KMS-11 (cell line): ENCODE data around the gene ADD1.

Experiments
- H2AFZ ChIP-seq: fragments of 200-600 bp; sonication (generic); 2 replicates; pipeline ENCODE4 v1.6.1; 2016; ENCODE audit warnings: antibody characterized with exemption, mixed run types, low read depth
- H3K27ac ChIP-seq: fragments of 200-600 bp; sonication (generic); 2 replicates; pipeline ENCODE4 v1.6.1; 2016; ENCODE audit warnings: mild to moderate bottlenecking, mixed run types
- H3K27me3 ChIP-seq: fragments of 200-600 bp; sonication (generic); 2 replicates; pipeline ENCODE4 v1.6.1; 2017; ENCODE audit warnings: mild to moderate bottlenecking, low read depth, mixed run types, moderate library complexity; ENCODE audit not compliant: insufficient read depth
- H3K36me3 ChIP-seq: fragments of 200-600 bp; sonication (generic); 2 replicates; pipeline ENCODE4 v1.6.1; 2017; ENCODE audit warnings: mild to moderate bottlenecking, mixed run types; ENCODE audit not compliant: insufficient read depth
- H3K4me1 ChIP-seq: fragments of 200-600 bp; sonication (generic); 2 replicates; pipeline ENCODE4 v1.6.1; 2016; ENCODE audit warnings: mild to moderate bottlenecking, low read depth, mixed run types; ENCODE audit not compliant: poor library complexity, severe bottlenecking
- H3K4me2 ChIP-seq: fragments of 200-600 bp; sonication (generic); 2 replicates; pipeline ENCODE4 v1.7.0; 2016; ENCODE audit warnings: mild to moderate bottlenecking, mixed run types
- H3K4me3 ChIP-seq: fragments of 200-600 bp; sonication (generic); IDR thresholded peaks from 2 replicates; pipeline ENCODE4 v1.6.1; 2017; ENCODE audit warnings: low read depth, low read length, mixed read lengths; ENCODE audit not compliant: insufficient read depth
- H3K79me2 ChIP-seq: fragments of 200-600 bp; sonication (generic); 2 replicates; pipeline ENCODE4 v1.6.1; 2016; ENCODE audit warnings: low read depth, mixed run types; ENCODE audit not compliant: insufficient read depth
- H3K9ac ChIP-seq: fragments of 200-600 bp; sonication (generic); 2 replicates; pipeline ENCODE4 v1.6.1; 2016; ENCODE audit warnings: mild to moderate bottlenecking, mixed run types
- H4K20me1 ChIP-seq: fragments of 200-600 bp; sonication (generic); 2 replicates; pipeline ENCODE4 v1.6.1; 2016; ENCODE audit warnings: mild to moderate bottlenecking, mixed run types; ENCODE audit not compliant: insufficient read depth
- TF ChIP-seq, protein P1 (sequence below): fragments of 200-600 bp; sonication (generic); conservative IDR thresholded peaks from 2 replicates; pipeline ENCODE4 v1.6.1; 2017; ENCODE audit warnings: low read depth, mild to moderate bottlenecking, antibody characterized with exemption, low read length, moderate library complexity, mixed read lengths

The ADD1 gene

DNA sequence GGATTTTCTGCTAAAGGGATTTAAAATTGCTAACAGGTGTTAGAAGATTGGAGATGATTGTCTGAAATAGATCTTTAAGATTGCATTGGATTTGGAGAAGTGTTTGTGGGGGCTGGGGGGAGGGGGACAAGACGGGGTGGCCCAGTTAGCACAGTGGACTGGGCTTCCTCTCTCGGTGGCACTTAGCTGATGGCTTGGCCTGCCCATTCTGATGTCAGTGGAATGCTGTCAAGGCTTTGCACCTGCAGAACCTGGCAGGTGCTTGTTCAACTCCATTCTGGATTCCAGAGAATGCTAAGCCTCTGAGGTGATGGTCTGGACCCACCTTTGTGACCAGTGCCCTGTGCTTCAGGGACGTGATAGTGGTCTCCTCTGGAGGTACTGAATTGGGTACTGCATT lies 43.7 kb downstream of the ADD1 start:
- Histone ChIP-seq H3K27me3 (no peaks in the 10 kb centered on the region), H3K4me3 (no peak overlapping the region), H3K4me2 (no peak overlapping the region), H3K4me1 (no peaks in the 10 kb centered on the region), H3K9ac (no peak overlapping the region), H3K27ac (no peak overlapping the region), H3K36me3 (no peaks in the 10 kb centered on the region), H4K20me1 (no peaks in the 10 kb centered on the region), H3K79me2 (no peaks in the 10 kb centered on the region), H2AFZ (no peak overlapping the region)
- TF ChIP-seq, protein P1, sequence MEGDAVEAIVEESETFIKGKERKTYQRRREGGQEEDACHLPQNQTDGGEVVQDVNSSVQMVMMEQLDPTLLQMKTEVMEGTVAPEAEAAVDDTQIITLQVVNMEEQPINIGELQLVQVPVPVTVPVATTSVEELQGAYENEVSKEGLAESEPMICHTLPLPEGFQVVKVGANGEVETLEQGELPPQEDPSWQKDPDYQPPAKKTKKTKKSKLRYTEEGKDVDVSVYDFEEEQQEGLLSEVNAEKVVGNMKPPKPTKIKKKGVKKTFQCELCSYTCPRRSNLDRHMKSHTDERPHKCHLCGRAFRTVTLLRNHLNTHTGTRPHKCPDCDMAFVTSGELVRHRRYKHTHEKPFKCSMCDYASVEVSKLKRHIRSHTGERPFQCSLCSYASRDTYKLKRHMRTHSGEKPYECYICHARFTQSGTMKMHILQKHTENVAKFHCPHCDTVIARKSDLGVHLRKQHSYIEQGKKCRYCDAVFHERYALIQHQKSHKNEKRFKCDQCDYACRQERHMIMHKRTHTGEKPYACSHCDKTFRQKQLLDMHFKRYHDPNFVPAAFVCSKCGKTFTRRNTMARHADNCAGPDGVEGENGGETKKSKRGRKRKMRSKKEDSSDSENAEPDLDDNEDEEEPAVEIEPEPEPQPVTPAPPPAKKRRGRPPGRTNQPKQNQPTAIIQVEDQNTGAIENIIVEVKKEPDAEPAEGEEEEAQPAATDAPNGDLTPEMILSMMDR, result no peak

DNA sequence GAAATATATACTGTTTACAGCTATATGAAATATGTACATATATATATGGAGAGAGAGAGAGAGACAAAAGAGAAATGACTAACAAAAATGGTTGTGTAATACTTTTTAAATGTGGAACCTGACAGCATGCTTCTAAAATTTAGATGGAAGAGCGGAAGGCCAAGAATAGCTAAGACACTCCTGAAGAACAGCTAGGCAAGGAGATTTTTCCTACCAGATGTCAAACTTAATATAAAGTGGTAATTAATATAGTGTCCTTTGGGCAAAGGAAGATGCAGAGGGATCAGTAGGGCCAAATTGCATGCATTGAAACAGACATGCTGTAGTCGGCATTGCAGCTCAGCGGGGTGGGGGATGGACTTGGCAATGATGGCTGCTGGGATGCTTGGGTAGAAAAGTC lies 45.2 kb downstream of the ADD1 start:
- TF ChIP-seq, protein P1, result no peak
- H3K79me2 ChIP-seq, result no peaks in the 10 kb centered on the region
- H3K9ac ChIP-seq, result no peak overlapping the region
- no peak overlapping the region for H3K4me3 ChIP-seq
- H3K27ac ChIP-seq, result no peak overlapping the region
- no peaks in the 10 kb centered on the region for H3K27me3 ChIP-seq
- no peak overlapping the region for H3K4me2 ChIP-seq
- no peaks in the 10 kb centered on the region for H3K4me1 ChIP-seq
- no peak overlapping the region for H2AFZ ChIP-seq
- H3K36me3 ChIP-seq, result no peaks in the 10 kb centered on the region
- H4K20me1 ChIP-seq, result no peaks in the 10 kb centered on the region

DNA sequence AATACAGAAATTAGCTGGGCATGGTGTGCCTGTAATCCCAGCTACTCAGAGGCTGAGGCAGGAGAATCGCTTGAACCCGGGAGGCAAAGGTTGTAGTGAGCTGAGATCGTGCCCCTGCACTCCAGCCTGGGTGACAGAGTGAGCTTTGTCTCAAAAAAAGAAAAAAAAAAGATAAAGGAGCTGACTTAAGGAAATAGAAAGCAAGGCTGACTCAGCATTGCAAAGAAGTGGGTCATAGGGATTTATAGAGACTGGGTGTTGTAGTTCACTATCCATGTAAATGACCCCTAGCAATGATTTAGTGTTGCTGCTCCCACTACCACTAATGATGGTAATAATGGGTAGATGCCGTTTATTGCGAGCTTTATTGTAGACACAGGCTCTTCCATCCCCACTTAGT lies 47.6 kb downstream of the ADD1 start:
- no peaks in the 10 kb centered on the region for H3K4me1 ChIP-seq
- no peak overlapping the region for H3K4me2 ChIP-seq
- H3K27ac ChIP-seq, result no peak overlapping the region
- no peaks in the 10 kb centered on the region for H4K20me1 ChIP-seq
- H3K4me3 ChIP-seq, result no peak overlapping the region
- no peak overlapping the region for H3K9ac ChIP-seq
- TF ChIP-seq, protein P1, result no peak
- H2AFZ ChIP-seq, result no peak overlapping the region
- H3K36me3 ChIP-seq, result no peaks in the 10 kb centered on the region
- H3K27me3 ChIP-seq, result no peaks in the 10 kb centered on the region
- H3K79me2 ChIP-seq, result no peaks in the 10 kb centered on the region

DNA sequence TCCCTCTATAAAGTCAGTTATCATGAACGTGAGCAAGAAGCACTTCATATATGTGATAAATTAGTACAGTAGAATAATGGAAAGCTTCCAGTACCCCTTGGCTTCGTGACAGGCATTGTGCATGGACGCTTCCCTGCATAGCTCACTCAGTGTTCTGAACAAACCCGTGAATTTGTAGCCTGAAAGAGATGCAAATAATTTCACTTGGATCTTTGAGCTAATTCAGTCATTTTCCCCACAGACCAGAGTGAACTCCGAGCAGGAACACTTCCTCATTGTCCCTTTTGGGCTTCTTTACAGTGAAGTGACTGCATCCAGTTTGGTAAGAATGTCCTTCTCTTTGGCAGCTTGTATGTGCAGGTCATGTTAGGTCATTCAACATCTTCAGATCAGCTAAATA lies 50.1 kb downstream of the ADD1 start:
- Histone ChIP-seq H3K4me2 (no peak overlapping the region), H3K4me3 (no peak overlapping the region), H3K27me3 (no peaks in the 10 kb centered on the region), H3K36me3 (no peaks in the 10 kb centered on the region), H4K20me1 (no peaks in the 10 kb centered on the region), H3K9ac (no peak overlapping the region), H2AFZ (no peak overlapping the region), H3K79me2 (no peaks in the 10 kb centered on the region), H3K27ac (no peak overlapping the region), H3K4me1 (no peaks in the 10 kb centered on the region)
- TF ChIP-seq, protein P1, result no peak

DNA sequence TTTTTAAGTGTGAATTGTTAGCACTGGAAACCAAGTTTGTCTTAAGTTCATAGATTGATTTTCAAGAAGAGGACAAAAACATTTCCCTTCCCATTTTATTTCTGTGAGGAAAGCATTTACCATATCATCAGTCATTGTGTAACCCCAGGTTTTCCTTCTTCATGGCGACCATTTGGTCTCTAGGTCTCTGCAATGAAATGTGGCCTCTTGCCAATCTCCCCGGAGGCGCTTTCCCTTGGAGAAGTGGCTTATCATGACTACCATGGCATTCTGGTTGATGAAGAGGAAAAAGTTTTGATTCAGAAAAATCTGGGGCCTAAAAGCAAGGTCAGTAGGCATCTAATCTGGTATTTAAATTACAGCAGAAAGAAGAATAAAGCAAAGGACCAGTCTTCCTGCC lies 54.4 kb downstream of the ADD1 start:
- H4K20me1 ChIP-seq, result no peaks in the 10 kb centered on the region
- no peaks in the 10 kb centered on the region for H3K79me2 ChIP-seq
- H3K4me2 ChIP-seq, result no peak overlapping the region
- H3K36me3 ChIP-seq, result no peaks in the 10 kb centered on the region
- H3K4me1 ChIP-seq, result no peaks in the 10 kb centered on the region
- no peak overlapping the region for H3K9ac ChIP-seq
- no peaks in the 10 kb centered on the region for H3K27me3 ChIP-seq
- H2AFZ ChIP-seq, result no peak overlapping the region
- H3K27ac ChIP-seq, result no peak overlapping the region
- no peak overlapping the region for H3K4me3 ChIP-seq
- TF ChIP-seq, protein P1, result no peak
